Subcutaneous adipose tissue (tissue), 4 donors: ENCODE measurements around the gene OLFML2A. TPM values are rescaled to one million over a fixed set of nuclear protein-coding genes. Genes with fewer than 3 reads are reported as not detected.

Experiments used
- CTCF ChIP-seq: fragments of 450-650 bp; IDR thresholded peaks from one replicate; pipeline ENCODE4 v1.5.1; 2016; ENCODE audit warnings: low read depth, mild to moderate bottlenecking, control low read depth, antibody characterized with exemption, moderate library complexity
- total RNA-seq, 4 donors: library from RNA; depleted of rRNA; stranded (reverse); fragments of >200 nt; gene quantifications; one replicate each; pipeline ENCODE4 v1.1.0, GENCODE V29; 2016

The OLFML2A gene
- total RNA-seq, 4 donors from 2014 or later, result 6.7 to 38.2 (median 12.5) TPM

- no peak for TF ChIP-seq CTCF
These were observed 21.9 kb upstream of the OLFML2A start for GRCh38 chr9:124755061-124755460.

GRCh38 chr9:124756011-124756410 lies 20.9 kb upstream of the OLFML2A start:
- no peak for TF ChIP-seq CTCF

- TF ChIP-seq CTCF, result no peak
These were observed 19.3 kb upstream of the OLFML2A start for GRCh38 chr9:124757616-124758015.

GRCh38 chr9:124758061-124758460 lies 18.9 kb upstream of the OLFML2A start:
- no peak for TF ChIP-seq CTCF

GRCh38 chr9:124758691-124759090 lies 18.2 kb upstream of the OLFML2A start:
- TF ChIP-seq CTCF, result no peak

GRCh38 chr9:124759327-124759726 lies 17.6 kb upstream of the OLFML2A start:
- TF ChIP-seq CTCF, result no peak

GRCh38 chr9:124760719-124761118 lies 16.2 kb upstream of the OLFML2A start:
- TF ChIP-seq CTCF, result no peak
